ENCODE results near the gene CNTN2. TPM values are rescaled to one million over a fixed set of nuclear protein-coding genes. Genes with fewer than 3 reads are reported as not detected.

CNTN2 gene
- not detected for total RNA-seq

- DNase-seq, result no peak
- CTCF ChIA-PET, result no interaction called here
- Mint-ChIP-seq H3K27me3 (ENCODE audit: low read depth) (peaks cover 58% of the 10 kb centered on the region), H3K36me3 (ENCODE audit: low read depth) (no peaks in the 10 kb centered on the region), H3K4me1 (ENCODE audit: low read depth) (no peaks in the 10 kb centered on the region), H3K4me3 (no peak within 1 kb of the TSS), H3K9me3 (no peaks in the 10 kb centered on the region), H3K27ac (no peak within 1 kb of the TSS)
- intact Hi-C loops (cut with micrococcal nuclease), result no loop called here
These were observed at the start of gene CNTN2 for GRCh38 chr1:205042911-205043806. Gene CNTN2 (plus strand): TSS chr1:205043212. CDS start chr1:205053186, 9,974 bp downstream.

- Mint-ChIP-seq H3K4me3 (no peak overlapping the region), H3K27me3 (ENCODE audit: low read depth) (no peaks in the 10 kb centered on the region), H3K27ac (peak overlapping the region; percentile 48), H3K9me3 (no peaks in the 10 kb centered on the region), H3K36me3 (ENCODE audit: low read depth) (no peaks in the 10 kb centered on the region), H3K4me1 (ENCODE audit: low read depth) (peaks cover 12% of the 10 kb centered on the region)
- CTCF ChIA-PET, result interaction anchor here (0.5 to 10.4 kb wide), 2 partner anchors 13 to 68 kb away, joined by 3 to 116 read pairs; no protein-coding TSS in a partner anchor
- intact Hi-C loops (cut with micrococcal nuclease), result loop anchor here (5.0 kb wide), 1 partner anchor 128 kb away; the partner anchor contains the start of gene RBBP5
- no peak for DNase-seq
These were observed 48.7 kb upstream of the CNTN2 start for GRCh38 chr1:204994086-204994862.

GRCh38 chr1:204996981-204997380 is 46.0 kb upstream of the CNTN2 start:
- H3K4me3 Mint-ChIP-seq, result no peak overlapping the region
- no peak for DNase-seq
- no peaks in the 10 kb centered on the region for H3K9me3 Mint-ChIP-seq
- intact Hi-C loops (cut with micrococcal nuclease), result no loop called here
- CTCF ChIA-PET, result interaction anchor here (1.7 kb wide), 1 partner anchor 65 kb away, joined by 8 read pairs; no protein-coding TSS in a partner anchor
- H3K27me3 Mint-ChIP-seq (ENCODE audit: low read depth), result no peaks in the 10 kb centered on the region
- H3K27ac Mint-ChIP-seq, result no peak overlapping the region
- peaks cover 12% of the 10 kb centered on the region for H3K4me1 Mint-ChIP-seq (ENCODE audit: low read depth)
- no peaks in the 10 kb centered on the region for H3K36me3 Mint-ChIP-seq (ENCODE audit: low read depth)

- Mint-ChIP-seq H3K9me3 (no peaks in the 10 kb centered on the region), H3K4me1 (ENCODE audit: low read depth) (peaks cover 5% of the 10 kb centered on the region), H3K27ac (no peak overlapping the region), H3K4me3 (no peak overlapping the region), H3K36me3 (ENCODE audit: low read depth) (no peaks in the 10 kb centered on the region), H3K27me3 (ENCODE audit: low read depth) (no peaks in the 10 kb centered on the region)
- CTCF ChIA-PET, result interaction anchor here (0.6 to 1.7 kb wide), 2 partner anchors 64 to 1054 kb away, joined by 3 to 8 read pairs; no protein-coding TSS in a partner anchor
- intact Hi-C loops (cut with micrococcal nuclease), result no loop called here
- DNase-seq, result no peak
These were observed 45.2 kb upstream of the CNTN2 start for GRCh38 chr1:204997591-204998355.

GRCh38 chr1:205001162-205001561 is 41.9 kb upstream of the CNTN2 start:
- no peaks in the 10 kb centered on the region for H3K36me3 Mint-ChIP-seq (ENCODE audit: low read depth)
- CTCF ChIA-PET, result interaction anchor here (1.3 kb wide), 1 partner anchor 61 kb away, joined by 4 read pairs; no protein-coding TSS in a partner anchor
- no peaks in the 10 kb centered on the region for H3K4me1 Mint-ChIP-seq (ENCODE audit: low read depth)
- no peak overlapping the region for H3K4me3 Mint-ChIP-seq
- no peak overlapping the region for H3K27ac Mint-ChIP-seq
- H3K9me3 Mint-ChIP-seq, result no peaks in the 10 kb centered on the region
- DNase-seq, result no peak
- H3K27me3 Mint-ChIP-seq (ENCODE audit: low read depth), result no peaks in the 10 kb centered on the region
- intact Hi-C loops (cut with micrococcal nuclease), result no loop called here

GRCh38 chr1:205002705-205003104 is 40.3 kb upstream of the CNTN2 start:
- Mint-ChIP-seq H3K4me3 (no peak overlapping the region), H3K27ac (no peak overlapping the region), H3K9me3 (no peaks in the 10 kb centered on the region), H3K36me3 (ENCODE audit: low read depth) (no peaks in the 10 kb centered on the region), H3K4me1 (ENCODE audit: low read depth) (no peaks in the 10 kb centered on the region), H3K27me3 (ENCODE audit: low read depth) (no peaks in the 10 kb centered on the region)
- no peak for DNase-seq
- CTCF ChIA-PET, result interaction anchor here (1.3 kb wide), 1 partner anchor 27 kb away, joined by 5 read pairs; no protein-coding TSS in a partner anchor
- intact Hi-C loops (cut with micrococcal nuclease), result no loop called here

- H3K36me3 Mint-ChIP-seq (ENCODE audit: low read depth), result no peaks in the 10 kb centered on the region
- no peaks in the 10 kb centered on the region for H3K9me3 Mint-ChIP-seq
- H3K4me1 Mint-ChIP-seq (ENCODE audit: low read depth), result no peaks in the 10 kb centered on the region
- H3K27me3 Mint-ChIP-seq (ENCODE audit: low read depth), result no peaks in the 10 kb centered on the region
- DNase-seq, result no peak
- CTCF ChIA-PET, result interaction anchor here (1.3 kb wide), 1 partner anchor 28 kb away, joined by 5 read pairs; no protein-coding TSS in a partner anchor
- H3K4me3 Mint-ChIP-seq, result no peak overlapping the region
- intact Hi-C loops (cut with micrococcal nuclease), result no loop called here
- no peak overlapping the region for H3K27ac Mint-ChIP-seq
These were observed 39.5 kb upstream of the CNTN2 start for GRCh38 chr1:205003358-205004131.

GRCh38 chr1:205004351-205004750 is 38.7 kb upstream of the CNTN2 start:
- Mint-ChIP-seq H3K9me3 (no peaks in the 10 kb centered on the region), H3K27me3 (ENCODE audit: low read depth) (no peaks in the 10 kb centered on the region), H3K4me1 (ENCODE audit: low read depth) (no peaks in the 10 kb centered on the region), H3K4me3 (no peak overlapping the region), H3K27ac (no peak overlapping the region), H3K36me3 (ENCODE audit: low read depth) (no peaks in the 10 kb centered on the region)
- intact Hi-C loops (cut with micrococcal nuclease), result no loop called here
- CTCF ChIA-PET, result no interaction called here
- no peak for DNase-seq

- DNase-seq, result no peak
- Mint-ChIP-seq H3K27me3 (ENCODE audit: low read depth) (no peaks in the 10 kb centered on the region), H3K4me1 (ENCODE audit: low read depth) (no peaks in the 10 kb centered on the region), H3K36me3 (ENCODE audit: low read depth) (no peaks in the 10 kb centered on the region), H3K9me3 (no peaks in the 10 kb centered on the region), H3K4me3 (no peak overlapping the region), H3K27ac (no peak overlapping the region)
- CTCF ChIA-PET, result no interaction called here
- intact Hi-C loops (cut with micrococcal nuclease), result no loop called here
These were observed 34.1 kb upstream of the CNTN2 start for GRCh38 chr1:205008896-205009295.

GRCh38 chr1:205009670-205010069 is 33.3 kb upstream of the CNTN2 start:
- no peaks in the 10 kb centered on the region for H3K27me3 Mint-ChIP-seq (ENCODE audit: low read depth)
- intact Hi-C loops (cut with micrococcal nuclease), result no loop called here
- no peaks in the 10 kb centered on the region for H3K36me3 Mint-ChIP-seq (ENCODE audit: low read depth)
- no peak for DNase-seq
- H3K4me3 Mint-ChIP-seq, result no peak overlapping the region
- CTCF ChIA-PET, result no interaction called here
- H3K4me1 Mint-ChIP-seq (ENCODE audit: low read depth), result no peaks in the 10 kb centered on the region
- no peaks in the 10 kb centered on the region for H3K9me3 Mint-ChIP-seq
- H3K27ac Mint-ChIP-seq, result no peak overlapping the region

GRCh38 chr1:205012391-205013140 is 30.4 kb upstream of the CNTN2 start:
- Mint-ChIP-seq H3K9me3 (no peaks in the 10 kb centered on the region), H3K36me3 (ENCODE audit: low read depth) (no peaks in the 10 kb centered on the region), H3K4me3 (no peak overlapping the region), H3K27ac (no peak overlapping the region), H3K27me3 (ENCODE audit: low read depth) (no peaks in the 10 kb centered on the region), H3K4me1 (ENCODE audit: low read depth) (no peaks in the 10 kb centered on the region)
- CTCF ChIA-PET, result interaction anchor here (0.6 to 2.3 kb wide), 2 partner anchors 49 to 288 kb away, joined by 3 to 7 read pairs; no protein-coding TSS in a partner anchor
- intact Hi-C loops (cut with micrococcal nuclease), result no loop called here
- DNase-seq, result no peak
